NCI-H2171 treated with DMSO at 0.1 percent for 48 hours (cell line): Measurements from ENCODE around the gene NINL.
"Not testable (repeated sequence)": the region's sequence is repeated elsewhere in the genome, so short reads cannot be mapped to it uniquely, and the experiment has no call there.

Experiments
- DNase-seq: peaks from one replicate; lab custom pipeline; 2025; lab: John Stamatoyannopoulos, UW

NINL gene

GRCh38 chr20:25532971-25533391, 52.4 kb downstream of the NINL start:
- no peak for DNase-seq

- no peak for DNase-seq
Observed at GRCh38 chr20:25532015-25532751, 53.1 kb downstream of the NINL start.

DNA sequence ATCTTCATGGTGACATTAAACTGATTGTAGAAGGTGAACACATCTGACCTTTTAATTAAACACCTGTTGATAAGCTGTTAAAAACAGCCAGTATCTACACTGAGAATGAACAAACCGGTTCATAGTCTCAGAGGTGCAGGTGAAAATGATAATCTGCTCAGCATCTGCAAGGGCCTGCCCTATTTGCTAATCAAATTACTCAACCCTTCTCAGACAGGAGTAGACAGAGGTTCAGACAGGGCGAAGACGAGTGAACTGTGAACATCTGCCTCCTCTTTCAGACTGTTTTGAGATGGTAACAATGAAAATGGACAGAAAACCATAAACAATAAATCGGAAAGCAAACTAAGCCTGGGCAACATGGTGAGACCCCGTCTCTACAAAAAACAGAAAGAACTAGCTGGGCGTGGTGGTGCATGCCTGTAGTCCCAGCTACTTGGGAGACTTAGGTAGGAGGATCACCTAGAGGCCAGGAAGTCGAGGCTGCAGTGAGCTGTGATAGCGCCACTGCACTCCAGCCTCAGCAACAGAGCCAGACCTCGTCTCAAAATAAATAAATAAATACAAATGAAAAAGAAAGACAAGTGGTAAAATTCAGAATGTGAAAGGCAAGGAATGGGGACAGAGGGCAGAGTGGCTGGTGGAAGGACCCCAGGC, 55.9 kb downstream of the NINL start:
- DNase-seq, result no peak

GRCh38 chr20:25527949-25528348, 57.4 kb downstream of the NINL start:
- no peak for DNase-seq

DNA sequence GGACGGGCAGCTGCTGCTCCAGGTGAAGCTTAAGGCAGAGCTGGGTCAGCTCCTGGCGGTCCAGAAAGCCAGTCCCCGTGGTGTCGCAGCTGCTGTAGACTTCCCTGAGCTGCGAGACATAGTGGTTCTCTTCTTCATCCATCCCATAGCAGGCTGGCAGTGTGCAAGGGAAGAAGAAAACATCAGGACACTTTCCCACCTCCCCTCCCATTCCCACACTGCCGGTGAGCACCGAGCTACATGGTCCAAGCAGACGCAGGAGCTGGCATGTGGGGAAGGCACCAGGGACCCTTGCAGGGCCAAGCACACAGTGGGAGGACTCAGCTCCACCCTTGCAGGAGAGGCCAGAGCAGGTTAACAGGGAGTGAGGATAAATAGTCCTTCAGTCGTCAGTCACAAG, 58.9 kb downstream of the NINL start:
- no peak for DNase-seq

DNA sequence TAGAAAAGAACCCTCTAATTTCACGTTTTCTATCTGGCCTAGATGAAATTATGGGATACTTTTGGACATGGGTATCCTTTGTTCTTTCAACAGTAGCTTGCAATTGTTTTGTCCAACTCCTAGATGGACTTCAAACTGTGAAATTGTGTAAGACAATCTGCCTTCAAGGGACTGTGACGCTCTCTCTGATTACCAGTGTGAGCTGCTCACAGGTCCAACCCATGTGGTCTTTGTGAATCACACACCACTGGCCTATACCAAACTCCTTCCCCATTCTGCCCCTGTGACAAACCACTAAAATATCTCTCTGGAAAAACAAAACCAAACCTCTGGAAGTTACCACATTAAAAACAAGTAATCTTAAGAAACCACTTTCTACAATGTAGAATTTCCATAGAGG, 59.5 kb downstream of the NINL start:
- no peak for DNase-seq

GRCh38 chr20:25525295-25525694, 60.0 kb downstream of the NINL start:
- DNase-seq, result no peak

DNA sequence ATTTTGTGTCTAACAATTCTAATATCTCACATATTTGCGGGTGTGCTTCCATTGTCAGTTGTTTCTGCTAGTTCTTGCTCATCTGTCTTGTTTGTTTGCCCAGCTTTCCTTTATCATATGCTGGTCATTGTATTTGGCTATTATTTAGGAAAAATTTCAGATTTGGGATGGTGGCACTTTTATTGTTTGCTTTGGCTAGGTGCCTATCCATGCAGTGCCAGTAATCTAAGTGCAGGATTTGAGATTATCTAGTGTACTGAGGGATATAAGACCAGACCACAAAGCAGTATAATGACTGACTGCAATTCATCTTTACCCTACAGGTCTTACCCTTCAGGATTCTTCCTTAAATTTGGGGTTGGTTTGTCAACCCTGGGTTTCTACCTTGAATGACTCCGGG, 63.9 kb downstream of the NINL start:
- DNase-seq, result no peak

DNA sequence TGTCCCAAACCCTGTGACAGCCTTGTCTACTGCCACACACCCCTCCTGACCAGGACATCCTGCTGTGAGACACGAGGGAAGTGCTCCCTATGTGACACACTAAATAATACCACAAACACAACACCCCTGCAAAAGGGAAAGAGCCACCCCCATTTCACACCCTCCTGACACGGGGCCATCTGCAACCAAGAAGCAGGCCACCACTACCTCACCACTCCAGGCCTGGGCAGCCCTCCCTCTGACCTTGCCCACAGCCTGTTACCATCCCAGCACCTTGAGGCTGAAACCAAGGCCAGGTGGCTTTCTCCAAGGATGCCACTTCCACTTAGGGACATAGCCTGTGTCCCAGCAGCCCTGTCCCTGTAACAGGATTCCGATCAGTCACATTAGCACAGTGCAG, 68.2 kb downstream of the NINL start:
- no peak for DNase-seq

DNA sequence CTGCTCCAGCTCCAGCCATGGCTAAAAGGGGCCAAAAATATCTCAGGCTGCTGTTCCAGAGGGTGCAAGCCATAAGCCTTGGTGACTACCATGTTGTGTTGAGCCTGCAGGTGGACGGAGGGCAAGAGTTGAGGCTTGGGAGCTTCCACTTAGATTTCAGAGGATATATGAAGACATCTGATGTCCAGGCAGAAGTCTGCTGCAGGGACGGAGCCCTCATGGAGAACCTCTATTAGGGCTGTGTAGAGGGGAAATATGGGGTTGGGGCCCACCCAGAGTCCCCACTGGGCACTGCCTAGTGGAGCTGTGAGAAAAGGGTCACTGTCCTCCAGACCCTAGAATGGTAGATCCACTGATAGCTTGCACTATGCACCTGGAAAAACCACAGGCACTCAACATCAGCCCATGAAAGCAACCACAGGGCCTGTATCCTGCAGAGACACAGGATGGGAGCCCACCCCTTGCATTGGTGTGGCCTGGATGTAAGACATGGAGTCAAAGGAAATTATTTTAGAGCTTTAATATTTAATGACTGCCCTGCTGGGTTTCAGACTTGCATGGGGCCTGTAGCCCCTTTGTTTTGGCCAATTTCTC, 70.5 kb downstream of the NINL start:
- DNase-seq, result no peak

GRCh38 chr20:25514195-25514594, 71.1 kb downstream of the NINL start:
- no peak for DNase-seq

- no peak for DNase-seq
Observed at GRCh38 chr20:25512709-25513108, 72.6 kb downstream of the NINL start.

DNA sequence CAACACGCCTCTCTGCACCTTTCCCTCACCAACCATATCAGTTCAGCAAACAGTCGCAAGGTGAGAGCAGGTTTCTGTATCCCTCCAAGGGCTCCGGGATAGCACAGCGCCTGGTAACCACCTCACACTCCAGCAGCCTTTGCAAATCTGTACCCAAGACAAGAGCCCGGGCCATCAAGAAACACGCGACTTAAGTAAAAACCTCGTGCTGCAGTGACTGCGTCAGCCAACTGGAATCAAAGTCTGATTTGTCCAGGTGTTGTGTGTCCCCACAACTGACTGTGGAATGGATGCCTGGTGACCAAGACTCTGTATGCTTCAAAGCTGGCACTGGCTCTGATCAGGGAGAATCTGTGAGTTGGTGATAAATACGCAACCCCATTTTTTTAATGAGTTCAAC, 74.1 kb downstream of the NINL start:
- DNase-seq, result no peak

DNA sequence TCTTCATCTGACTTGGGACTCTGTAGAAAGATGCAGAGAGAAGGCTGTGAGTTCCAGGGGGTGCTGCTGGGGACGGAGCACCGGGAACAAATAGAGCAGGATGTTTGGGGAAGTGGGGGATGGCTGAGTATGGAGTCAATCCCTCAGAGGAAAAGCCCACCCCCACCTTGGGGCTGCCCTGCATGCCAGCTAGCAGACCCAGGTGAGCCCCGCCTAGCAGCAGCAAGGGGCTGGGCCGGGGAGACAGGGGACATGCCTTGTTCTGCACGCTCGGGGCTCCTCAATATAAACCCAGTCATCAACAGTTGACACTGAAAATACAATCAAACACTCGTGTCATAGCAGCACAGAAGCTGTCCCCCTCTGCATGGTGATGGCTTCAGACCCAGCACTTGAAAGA, 74.6 kb downstream of the NINL start:
- DNase-seq, result no peak

GRCh38 chr20:25510202-25510601, 75.1 kb downstream of the NINL start:
- no peak for DNase-seq

- no peak for DNase-seq
Observed at GRCh38 chr20:25509084-25509483, 76.2 kb downstream of the NINL start.

DNA sequence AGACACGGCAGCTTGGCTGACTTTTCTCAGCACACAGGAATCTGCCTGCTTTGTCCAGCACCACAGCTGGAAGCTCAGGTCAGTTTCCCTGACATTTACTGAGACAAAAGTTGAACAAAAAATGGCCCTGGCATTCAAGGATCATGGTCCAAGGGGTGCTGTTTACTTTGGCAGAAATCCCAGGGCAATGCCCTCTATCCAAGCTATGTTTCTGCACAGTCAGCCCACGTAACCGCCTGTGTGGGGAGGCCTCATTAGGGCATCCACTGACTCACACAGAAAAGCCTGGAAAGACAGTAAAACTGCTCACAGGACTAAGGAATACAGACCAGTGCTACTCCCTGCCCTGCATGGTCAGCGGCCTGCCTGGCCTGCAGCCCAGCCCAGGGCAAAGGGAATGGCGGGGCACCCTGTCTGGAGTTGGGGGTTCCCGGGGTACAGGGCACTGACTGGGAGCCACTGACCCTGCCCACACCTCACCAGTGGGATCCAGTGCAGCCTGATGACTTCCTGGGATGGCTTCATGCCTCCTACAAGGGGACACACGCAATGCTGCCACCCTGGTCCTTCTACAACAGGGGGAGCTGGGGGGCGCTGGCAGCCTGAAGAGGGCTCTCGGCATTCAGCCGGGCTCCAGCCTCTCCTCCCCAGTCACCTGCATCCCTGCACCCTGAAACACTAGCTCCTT, 77.1 kb downstream of the NINL start:
- no peak for DNase-seq

- no peak for DNase-seq
Observed at GRCh38 chr20:25507385-25508082, 77.8 kb downstream of the NINL start.

DNA sequence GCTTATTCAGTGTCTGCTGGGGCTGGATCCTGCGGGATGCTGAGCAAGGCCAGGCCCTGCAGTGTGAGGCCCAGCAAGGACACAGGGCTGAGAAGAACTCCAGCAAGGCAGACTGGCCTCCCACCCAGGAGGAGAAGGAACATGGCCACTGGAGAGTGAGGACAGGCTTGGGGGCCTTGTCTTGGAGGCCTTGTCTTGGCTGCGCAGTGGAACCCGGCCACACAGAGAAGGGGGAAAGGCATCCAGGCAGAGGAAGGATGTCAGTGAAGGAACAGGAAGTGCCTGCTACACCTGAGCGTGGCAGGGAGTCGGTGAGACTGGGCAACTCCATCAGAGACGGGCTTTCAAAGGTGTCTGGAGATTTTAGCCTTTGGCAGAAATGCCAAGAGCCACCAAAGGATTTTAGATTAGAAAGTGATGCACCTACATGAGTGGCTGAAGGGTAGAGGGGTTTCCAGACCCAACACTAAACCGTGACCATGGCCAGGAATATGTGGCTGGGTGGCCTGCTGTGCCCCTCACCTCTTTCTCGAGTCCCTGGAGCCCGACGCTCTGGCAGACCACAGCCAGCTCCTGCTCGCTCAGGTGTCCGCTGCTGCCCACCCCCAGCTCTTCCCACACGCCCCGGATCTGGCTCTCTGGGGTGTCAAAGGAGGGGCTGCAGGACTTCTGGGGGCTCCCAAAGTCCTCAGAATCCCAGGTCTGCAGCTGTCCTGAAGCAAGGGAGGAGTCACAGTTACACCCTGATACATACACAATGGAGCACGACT, 80.8 kb downstream of the NINL start:
- DNase-seq, result no peak

- no peak for DNase-seq
Observed at GRCh38 chr20:25503936-25504335, 81.4 kb downstream of the NINL start.

GRCh38 chr20:25503051-25503639, 82.2 kb downstream of the NINL start:
- not testable (repeated sequence) for DNase-seq
